ENCODE measurements around the gene TEKTIP1. TPM values are rescaled to one million over a fixed set of nuclear protein-coding genes. Genes with fewer than 3 reads are reported as not detected.

The TEKTIP1 gene
- total and polyA plus RNA-seq, 9 of the 15 experiments (the other 6 are each of a cell fraction or from before 2014, with no cell fraction given) = 0.66 TPM; not detected in 8

GRCh38 chr19:3536429-3537100, 2.4 kb upstream of the TEKTIP1 start (continued):
- no peak for TF ChIP-seq NFIX (CRISPR knock-in tag; IDR thresholded peaks at IDR 0.05; ENCODE audit: low read depth)

- TF ChIP-seq ZBTB26 (CRISPR knock-in tag; IDR thresholded peaks at IDR 0.05) = no peak
- TF ChIP-seq POLR2G (IDR thresholded peaks at IDR 0.05; ENCODE audit: low read depth, low read length) = peak; percentile 21
- TF ChIP-seq ZNF445 (CRISPR knock-in tag; IDR thresholded peaks at IDR 0.05; ENCODE audit: low read depth) = no peak
- peak; percentile 21; the same call in 1 of the 2 replicates for TF ChIP-seq SUPT5H (IDR thresholded peaks at IDR 0.05)
- 0 out of 2 replicates have a peak, but pooled peaks have one; percentile 37 for TF ChIP-seq MYNN (IDR thresholded peaks at IDR 0.05)
- TF ChIP-seq MYNN (CRISPR knock-in tag; IDR thresholded peaks at IDR 0.05) = no peak
- 0 out of 2 replicates have a peak, but pooled peaks have one; percentile 38 for TF ChIP-seq PTBP1 (IDR thresholded peaks at IDR 0.05; ENCODE audit: low read depth, low read length)
- no peak for TF ChIP-seq ILK (tag; IDR thresholded peaks at IDR 0.05; ENCODE audit: borderline replicate concordance, low read depth)
- no peaks in the 10 kb centered on the region for H3K9me3 ChIP-seq (replicated peaks; ENCODE audit: control insufficient read depth, insufficient read depth, low read depth, low read length)
- WGBS (ENCODE audit: insufficient coverage, low coverage, missing lambda C conversion rate) = 69% methylated on average over 12 of the region's 13 CpGs
- no peak overlapping the region for H3K4me3 ChIP-seq
- FAIRE-seq (no peak), DNase-seq (ENCODE audit: extremely low read depth in 1 of 4, low spot score in 3 of 4) (no peak), ATAC-seq (peak; percentile 5)
- H3K27ac ChIP-seq (ENCODE audit: extremely low read depth, low read depth, low read length) = no peak overlapping the region
- CTCF ChIA-PET (ENCODE audit: low intra/inter-chr PET ratio) = interaction anchor here (0.7 kb wide), 1 partner anchor 21 kb away, joined by 3 read pairs; no protein-coding TSS in a partner anchor
- no peaks in the 10 kb centered on the region for H3K9me1 ChIP-seq (ENCODE audit: control insufficient read depth, insufficient read depth, low read length)
- no peak overlapping the region for H2AFZ ChIP-seq (ENCODE audit: low read depth, low read length)
- intact Hi-C loops (cut with micrococcal nuclease) (no loop called here), in situ Hi-C loops (cut with MboI) (no loop called here)
- no peaks in the 10 kb centered on the region for H3K27me3 ChIP-seq (ENCODE audit: control insufficient read depth in 2 of 2, insufficient read depth in 2 of 2, low read length in 2 of 2)
- no peaks in the 10 kb centered on the region for H3K79me2 ChIP-seq (ENCODE audit: control insufficient read depth, insufficient read depth, low read length)
- BruUV-seq (replicated peaks) = no TSS peak
- 0 out of 2 replicates have a peak, but pooled peaks cover 5% of the 10 kb centered on the region for H4K20me1 ChIP-seq (replicated peaks; ENCODE audit: control insufficient read depth, insufficient read depth, low read length)
- H3K36me3 ChIP-seq (ENCODE audit: control insufficient read depth, insufficient read depth, low read length) = peaks cover 40% of the 10 kb centered on the region; the same call in 2 of the 3 replicates
- H3K4me1 ChIP-seq (replicated peaks in 1 of 2; ENCODE audit: control insufficient read depth in 2 of 2, insufficient read depth in 2 of 2, low read length in 2 of 2) = peaks cover 7 to 46% of the 10 kb centered on the region in 2 experiments; a peak in 3 of 5 replicates
- no peak overlapping the region for H3K4me2 ChIP-seq (ENCODE audit: insufficient read depth, low read length)
- no peak overlapping the region for H3K9ac ChIP-seq (ENCODE audit: insufficient read depth in 1 of 2, low read depth in 2 of 2, low read length in 2 of 2)
- POLR2A ChIA-PET = interaction anchor here (1.1 to 3.1 kb wide), 3 partner anchors 10 to 20 kb away, joined by 5 to 15 read pairs (median 8); partner anchors contain the start of gene MFSD12
Observed at GRCh38 chr19:3537101-3537437, 1.9 kb upstream of the TEKTIP1 start.

All from K562 (cell line).